ENCODE results near the gene ODR4.
"Not testable (repeated sequence)": the region's sequence is repeated elsewhere in the genome, so short reads cannot be mapped to it uniquely, and the experiment has no call there.

The ODR4 gene

DNA sequence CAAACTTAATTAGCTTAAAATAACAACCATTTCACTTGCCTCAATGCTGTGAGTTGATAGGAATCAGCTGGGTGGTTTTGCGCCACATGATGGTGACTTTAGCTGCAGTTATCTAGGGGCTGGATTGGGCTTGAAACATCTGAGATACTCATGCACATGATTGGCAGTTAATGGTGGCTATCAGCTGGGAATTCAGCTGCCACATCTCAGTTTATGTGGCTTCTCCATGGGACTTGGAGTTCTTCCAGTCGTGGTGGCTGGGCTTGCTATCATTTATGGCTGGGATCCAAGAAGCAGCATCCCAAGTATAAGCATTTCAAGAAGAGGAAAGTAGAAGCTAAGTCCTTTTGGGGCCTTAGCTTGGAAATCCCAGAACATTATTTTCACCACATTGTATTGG lies 48.9 kb downstream of the ODR4 start:
- no peak for DNase-seq

DNA sequence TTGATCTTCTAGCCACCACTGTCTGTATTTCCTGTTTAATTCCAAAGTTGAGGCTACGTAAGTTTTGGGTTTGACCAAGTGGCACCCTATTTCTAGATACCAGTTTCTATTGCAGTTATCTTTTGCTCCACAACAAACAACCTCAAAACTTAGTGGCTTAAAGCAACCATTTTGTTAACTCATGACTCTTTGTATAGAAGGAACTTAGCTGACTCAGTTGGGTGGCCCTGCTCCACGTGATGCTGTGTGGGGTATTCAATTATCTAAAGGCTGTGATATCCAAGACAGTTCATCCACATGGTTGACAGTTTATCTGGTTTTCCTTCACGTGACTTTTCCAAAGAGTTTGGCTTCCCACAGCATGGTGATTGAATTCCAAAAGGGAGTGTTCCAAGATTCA lies 50.5 kb downstream of the ODR4 start:
- no peak for DNase-seq

DNA sequence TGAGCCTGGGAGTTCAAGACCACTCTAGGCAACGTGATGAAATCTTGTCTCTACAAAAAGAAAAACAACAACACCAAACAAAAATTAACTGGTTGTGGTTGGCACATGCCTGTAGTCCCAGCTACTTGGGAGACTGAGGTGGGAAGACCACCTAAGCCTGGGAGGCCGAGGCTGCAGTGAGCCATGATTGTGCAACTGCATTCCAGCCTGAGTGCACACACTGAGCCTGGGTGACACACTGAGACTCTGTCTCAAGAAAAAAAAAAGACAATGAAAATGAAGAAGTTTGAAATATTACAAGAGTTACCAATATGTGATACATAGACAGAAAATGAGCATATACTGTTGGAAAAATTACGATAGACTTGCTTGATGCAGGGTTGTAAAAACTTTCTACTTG lies 53.4 kb downstream of the ODR4 start:
- DNase-seq, result no peak

DNA sequence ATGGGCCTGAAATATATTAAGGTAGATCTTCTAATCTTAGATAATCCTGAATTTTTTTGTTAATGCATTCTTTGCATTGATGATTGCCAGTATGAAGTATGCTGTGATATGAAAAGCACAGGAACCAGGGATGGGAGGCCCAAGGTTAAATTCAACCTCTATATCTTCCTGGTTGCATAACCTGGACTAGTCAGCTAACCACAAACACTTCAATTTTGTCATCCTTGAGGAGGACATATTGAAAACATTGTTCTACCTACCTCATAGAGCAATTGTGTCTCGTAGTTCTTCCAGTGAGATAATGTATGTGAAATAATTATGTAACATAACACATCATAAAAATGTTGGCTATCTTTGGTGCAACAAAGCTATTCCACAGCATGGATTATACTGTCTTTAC lies 59.7 kb downstream of the ODR4 start:
- no peak for DNase-seq

DNA sequence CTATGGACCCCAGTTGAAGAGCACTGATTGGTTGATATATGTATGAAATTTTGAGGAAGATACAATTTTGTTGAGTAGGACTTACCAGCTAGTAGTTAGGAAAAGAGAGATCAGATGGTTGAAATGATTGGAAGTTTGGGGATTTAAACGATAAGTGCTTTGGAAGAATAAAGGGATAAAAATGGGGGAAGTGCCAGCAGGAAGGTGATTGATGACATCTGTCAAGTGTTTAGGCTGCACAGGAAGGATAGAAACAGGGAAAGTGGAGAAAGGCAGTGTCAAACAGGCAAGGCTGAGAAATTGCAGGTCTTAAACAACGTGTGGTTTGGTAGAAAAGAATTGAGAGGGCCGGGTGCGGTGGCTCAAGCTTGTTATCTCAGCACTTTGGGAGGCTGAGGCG lies 62.9 kb downstream of the ODR4 start:
- DNase-seq, result no peak

DNA sequence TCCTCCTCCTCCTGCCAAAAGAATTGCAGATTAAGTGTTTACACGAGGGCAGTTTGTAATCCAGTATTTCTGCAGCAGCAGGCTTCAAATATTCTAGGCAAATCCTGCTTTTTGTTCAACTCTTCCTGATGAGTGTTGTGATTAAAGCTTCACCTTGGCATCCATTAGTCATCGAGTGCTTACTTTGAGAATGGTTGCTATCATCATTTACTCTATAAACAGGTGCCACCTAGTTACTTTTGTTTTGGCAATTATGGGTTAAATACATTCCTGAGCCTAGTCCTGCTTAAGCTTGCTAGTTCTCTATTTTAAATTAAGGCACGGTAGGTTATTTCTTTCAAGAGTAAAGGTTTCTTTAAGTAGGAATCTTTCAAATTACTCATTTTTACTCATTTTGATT lies 64.9 kb downstream of the ODR4 start:
- peak; percentile 44 for DNase-seq

DNA sequence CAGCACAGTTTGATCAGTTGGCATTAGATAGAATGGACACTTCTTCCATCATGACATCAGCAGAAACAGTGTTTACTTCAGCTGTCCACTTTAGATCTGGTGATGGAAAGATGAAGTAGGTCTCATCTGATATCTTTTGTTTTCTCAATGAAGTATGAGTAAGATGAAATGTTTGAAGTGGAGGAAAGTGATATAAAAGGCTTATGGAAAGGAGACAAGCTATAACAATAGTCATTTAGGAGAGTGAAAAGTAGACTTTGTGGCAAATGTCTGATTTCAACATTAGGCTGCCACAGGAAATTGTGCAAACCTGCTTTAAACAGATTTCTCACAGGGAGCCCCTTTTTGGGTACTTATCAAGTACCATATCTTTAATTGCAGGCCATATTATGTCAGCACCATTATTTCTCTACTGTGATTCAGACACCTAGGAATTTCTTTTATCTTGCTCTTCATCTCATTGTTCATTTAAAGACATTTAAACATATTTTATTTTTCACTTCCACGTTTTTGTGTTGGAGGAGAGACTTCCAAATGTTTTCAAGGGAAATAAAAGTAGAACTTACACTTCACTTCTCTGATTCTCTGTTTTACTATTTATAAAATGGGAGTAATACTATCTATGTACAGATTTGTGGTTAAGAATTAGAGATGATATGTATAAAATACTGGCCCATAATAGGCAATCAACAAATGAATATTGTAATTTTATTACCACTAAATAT lies 67.2 kb downstream of the ODR4 start:
- peak; percentile 8 for DNase-seq

DNA sequence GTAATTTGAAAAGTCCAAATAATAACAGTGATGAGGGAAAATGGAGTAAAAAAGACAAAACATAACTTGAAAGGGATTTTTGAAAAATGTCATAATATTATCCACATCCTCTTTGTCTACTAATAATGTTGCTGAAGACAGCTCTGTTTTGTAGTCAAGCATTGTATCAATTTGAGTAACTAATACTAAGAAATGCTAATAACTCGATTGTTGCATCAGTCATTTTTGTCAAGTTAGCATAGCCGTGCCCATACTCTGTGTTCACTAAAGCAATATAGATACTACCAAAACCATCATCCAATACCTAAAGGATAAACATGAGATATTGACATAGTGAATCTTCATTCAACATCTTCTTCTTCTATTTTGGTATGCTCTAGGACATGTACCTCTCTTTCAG lies 68.0 kb downstream of the ODR4 start:
- no peak for DNase-seq

DNA sequence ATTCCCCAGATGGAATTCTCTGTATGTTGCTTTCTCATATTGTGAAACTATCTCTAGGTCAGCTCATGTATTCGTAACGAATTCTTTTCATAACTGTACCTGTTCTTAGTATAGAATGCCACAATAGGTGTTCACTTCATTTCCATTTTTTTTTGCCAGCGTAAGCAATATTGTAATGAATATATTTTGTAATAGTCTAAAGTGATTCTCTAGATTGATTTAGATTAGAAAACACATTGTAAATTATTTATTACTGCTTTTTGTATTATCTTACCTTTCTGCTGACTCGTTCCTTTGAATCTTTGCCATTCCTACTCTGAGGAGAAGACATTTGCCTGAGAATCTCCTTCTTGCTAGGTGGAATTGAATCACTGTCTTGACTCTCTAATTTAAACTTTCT lies 70.5 kb downstream of the ODR4 start:
- no peak for DNase-seq

DNA sequence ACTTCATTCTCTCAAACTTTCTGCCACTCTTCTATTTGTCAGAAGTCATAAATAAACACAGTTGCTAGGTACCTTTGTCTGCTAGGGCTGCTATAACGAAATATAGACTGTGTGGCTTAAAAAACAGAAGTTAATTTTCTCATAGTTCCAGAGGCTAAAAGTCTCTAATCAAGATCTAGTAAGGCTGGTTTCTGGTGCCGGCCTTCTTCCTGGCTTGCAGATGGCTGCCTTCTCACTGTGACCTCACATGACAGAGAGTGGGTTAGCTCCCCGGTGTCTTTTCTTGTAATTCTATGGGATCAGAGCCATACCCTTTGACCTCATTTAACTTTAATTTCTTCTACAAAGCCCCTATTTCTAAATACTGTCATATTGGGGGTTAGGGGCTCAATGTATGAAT lies 79.3 kb downstream of the ODR4 start:
- DNase-seq, result no peak

DNA sequence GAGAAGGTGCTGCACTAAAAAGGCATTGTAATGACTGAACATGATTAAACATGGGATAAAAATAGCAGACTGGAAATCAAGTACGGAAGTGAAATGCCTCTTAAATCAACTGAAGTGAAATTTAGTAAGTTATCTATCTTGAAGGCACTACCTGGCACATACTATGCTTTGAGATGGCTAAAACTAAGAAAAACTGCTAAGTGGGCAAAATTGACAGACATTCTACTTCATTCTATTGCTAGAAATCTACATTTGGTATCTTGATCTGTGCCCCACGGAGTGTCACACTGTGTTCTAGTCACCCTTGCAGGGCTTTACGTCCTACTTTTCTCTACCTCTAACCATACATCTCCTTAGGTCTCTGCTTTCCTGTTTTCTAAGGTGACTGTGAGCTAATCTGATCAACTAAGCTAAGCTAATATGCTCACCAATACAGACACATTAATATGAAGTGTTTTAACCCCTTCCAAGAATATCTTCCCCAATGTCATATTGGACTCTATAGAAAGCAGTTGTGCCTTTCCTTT lies 81.2 kb downstream of the ODR4 start:
- no peak for DNase-seq

DNA sequence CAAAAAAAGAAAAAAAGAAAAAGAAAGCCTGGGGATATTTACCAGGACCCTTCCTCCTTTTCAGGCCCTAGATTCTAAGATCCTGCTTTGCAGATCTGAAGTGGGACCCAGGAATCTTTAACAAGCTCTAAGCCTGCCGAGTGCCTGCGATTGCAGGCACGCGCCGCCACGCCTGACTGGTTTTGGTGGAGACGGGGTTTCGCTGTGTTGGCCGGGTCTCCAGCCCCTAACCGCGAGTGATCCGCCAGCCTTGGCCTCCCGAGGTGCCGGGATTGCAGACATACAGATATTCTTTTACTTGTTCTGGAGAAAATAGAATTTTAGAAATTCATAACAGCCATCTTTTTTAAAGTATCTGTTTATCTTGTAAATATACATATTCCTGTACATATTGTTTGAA lies 83.5 kb downstream of the ODR4 start:
- DNase-seq, result not testable (repeated sequence)

DNA sequence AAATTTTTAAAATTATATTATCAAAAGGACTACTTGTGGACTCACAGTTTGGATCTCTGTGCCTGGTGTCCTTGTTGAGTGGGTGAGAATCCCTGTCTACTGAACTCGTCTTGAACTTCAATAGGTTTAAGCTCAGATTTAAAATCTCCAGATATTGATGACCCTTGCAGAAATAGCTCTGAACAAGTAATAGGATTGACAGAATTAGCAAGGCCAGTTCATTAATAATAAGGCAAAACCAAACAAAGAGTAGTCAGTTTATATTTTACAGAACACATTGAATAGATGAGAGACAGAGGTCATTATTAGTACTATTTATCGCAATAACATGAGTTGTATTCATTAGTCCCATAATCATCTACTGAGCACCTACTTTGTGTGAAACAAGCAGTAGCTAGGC lies 85.4 kb downstream of the ODR4 start, which contains the start of gene PDC:
TSS of gene PDC (minus strand) at position 101 of the 400 bp plus-strand sequence. CDS start 11,655 bp downstream, outside the sequence.
- no peak for DNase-seq

DNA sequence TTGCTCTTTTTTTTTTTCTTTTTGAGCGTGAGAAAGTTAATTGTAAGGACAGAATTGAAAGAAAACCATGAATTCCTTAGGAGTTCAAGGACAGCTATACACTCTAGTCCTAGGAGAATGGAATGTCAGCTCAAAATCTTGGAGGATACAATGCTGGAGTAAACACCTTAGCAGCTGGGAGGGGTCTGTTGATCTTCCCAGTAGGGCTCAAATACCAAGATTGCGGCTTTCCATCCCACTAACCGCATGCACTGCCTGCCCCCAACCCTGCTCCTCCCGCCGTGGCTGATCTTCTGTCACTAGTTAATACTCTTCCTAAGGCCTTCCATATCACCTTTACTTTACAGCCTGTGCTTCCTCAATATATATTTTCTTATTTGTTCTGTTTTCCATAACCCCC lies 87.9 kb downstream of the ODR4 start:
- no peak for DNase-seq

DNA sequence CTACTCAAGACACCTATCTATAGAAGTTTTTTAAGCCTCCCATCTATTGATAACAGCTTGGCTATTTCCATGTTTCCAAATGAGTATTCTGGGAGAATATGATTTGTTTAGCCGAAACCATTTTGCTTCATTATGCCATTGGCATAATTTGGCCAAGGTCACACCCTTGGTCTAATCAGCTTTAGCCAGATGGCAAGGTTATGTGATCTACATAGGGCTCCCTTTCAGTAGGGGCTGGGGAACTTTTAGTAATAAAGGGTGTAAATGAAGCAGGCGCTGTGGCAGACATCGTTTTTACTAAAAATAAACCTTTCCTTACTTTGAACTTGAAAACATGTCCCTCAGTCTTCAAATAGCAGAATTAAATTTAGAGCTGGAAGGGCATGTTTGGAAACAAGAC lies 88.3 kb downstream of the ODR4 start:
- no peak for DNase-seq

DNA sequence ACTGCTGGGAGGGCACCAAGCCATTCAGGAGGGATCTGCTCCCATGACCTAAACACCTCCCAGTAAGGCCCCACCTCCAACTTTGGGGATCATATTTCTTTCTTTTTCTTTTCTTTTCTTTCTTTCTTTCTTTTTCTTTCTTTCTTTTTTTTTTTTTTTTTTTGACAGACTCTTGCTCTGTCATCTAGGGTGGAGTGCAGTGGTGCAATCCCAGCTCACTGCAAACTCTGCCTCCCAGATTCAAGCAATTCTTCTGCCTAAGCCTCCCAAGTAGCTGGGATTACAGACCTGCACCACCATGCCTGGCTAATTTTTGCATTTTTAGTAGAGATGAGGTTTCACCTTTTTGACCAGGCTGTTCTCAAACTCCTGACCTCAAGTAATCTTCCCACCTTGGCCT lies 89.9 kb downstream of the ODR4 start:
- not testable (repeated sequence) for DNase-seq

DNA sequence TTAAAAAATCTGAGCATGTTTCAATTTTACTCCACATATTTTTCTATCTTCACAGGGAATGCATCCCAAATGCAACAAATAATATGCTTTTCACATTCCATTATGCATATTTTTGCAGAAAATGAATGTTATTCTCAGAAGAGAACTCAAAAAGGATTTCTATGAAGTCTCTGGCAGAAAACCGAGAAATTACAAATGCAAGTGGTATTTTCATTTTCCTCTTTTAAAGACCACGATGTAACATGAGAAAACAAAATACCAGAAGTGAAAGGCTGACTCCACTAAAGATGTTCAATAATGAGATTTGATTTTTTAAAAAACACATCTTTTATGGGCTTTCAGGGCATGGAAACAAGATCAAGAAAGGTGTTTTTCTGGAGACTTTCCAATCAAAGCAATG lies 90.3 kb downstream of the ODR4 start:
- DNase-seq, result no peak

Measured in NCI-H2029 (cell line).